ENCODE results near the gene RAB12.
"Not testable (repeated sequence)": the region's sequence is repeated elsewhere in the genome, so short reads cannot be mapped to it uniquely, and the experiment has no call there.

The RAB12 gene, protein sequence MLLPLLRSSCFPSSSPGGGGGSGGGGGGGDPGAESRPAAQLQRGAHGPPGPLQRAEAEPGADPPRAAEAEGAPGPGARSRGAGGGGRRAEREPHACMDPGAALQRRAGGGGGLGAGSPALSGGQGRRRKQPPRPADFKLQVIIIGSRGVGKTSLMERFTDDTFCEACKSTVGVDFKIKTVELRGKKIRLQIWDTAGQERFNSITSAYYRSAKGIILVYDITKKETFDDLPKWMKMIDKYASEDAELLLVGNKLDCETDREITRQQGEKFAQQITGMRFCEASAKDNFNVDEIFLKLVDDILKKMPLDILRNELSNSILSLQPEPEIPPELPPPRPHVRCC

DNA sequence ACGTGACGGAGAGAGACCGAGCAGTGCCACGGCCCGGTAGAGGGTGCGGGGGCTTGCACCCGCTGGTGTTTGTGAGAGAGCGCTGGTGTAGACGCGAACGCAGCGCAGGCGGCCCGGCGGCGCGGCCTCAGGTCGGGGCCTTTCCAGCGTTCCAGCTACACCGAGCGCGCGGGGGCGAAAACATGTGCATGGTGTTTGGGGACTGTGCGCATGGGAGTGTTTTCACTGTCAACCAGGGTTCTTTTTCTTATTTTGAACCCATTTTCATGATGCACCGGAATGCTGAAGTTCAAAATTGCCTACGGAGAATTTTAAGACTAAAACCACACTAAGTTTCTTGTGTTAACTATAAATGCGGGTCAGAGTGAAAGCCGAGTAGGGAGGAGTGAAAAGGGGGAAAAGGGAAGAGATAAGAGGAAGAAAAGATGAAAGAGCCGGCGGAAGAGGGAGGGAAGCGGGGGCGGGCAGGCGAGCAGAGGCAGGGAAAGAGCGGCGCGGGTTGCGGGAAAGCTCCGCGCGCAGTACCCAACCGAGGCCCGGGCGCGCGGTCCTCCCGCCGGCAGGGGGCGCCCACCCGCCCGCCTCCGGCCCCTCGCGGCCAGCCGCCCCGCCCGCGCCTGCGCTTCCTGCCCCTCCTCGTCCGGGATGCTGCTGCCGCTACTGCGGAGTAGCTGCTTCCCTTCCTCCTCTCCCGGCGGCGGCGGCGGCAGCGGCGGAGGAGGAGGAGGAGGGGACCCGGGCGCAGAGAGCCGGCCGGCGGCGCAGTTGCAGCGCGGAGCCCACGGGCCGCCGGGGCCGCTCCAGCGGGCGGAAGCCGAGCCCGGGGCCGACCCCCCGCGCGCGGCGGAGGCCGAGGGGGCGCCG lies at the start of gene RAB12:
Gene RAB12 (plus strand): TSS at position 643 of the 864 bp plus-strand sequence. CDS start 3 bp downstream, at position 646.
- DNase-seq: peak; percentile 88

GRCh38 chr18:8559612-8560186 lies 49.5 kb upstream of the RAB12 start:
- no peak for DNase-seq

DNA sequence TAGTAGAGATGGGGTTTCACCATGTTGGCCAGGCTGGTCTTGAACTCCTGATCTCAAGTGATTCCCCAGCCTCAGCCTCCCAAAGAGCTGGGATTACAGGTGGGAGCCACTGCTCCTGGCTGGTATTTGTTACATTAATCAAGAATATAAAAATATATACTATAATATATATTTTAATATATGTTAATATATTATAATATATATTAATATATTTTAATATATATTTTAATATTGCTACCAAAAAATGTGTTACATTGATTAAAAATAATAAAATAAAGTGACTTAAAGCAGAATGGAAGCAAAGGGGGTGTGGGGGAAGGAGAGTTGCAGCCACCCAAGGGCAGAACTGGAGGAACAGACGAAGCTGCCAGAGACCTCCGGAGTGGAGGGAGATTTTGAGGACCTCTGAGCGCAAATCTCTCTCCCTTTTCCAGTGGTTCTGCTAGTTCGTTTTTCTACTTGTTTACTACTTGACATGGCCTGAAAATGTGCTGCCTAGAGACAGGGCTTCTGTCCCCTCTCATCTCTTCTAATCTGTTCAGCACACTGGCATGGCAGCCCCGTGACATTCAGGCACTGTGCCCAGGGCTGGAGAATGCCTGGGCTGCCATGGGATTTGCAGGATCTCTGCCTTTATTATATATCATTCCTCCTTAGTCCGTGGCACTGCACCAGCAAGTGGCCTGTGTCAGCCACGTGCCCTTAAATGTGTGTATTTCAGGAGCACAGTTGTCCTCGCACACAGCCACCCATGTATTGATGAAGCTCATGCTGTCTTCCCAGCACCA lies 47.9 kb upstream of the RAB12 start:
- DNase-seq: no peak

- no peak for DNase-seq
These were observed 47.2 kb upstream of the RAB12 start for GRCh38 chr18:8562070-8562469.

DNA sequence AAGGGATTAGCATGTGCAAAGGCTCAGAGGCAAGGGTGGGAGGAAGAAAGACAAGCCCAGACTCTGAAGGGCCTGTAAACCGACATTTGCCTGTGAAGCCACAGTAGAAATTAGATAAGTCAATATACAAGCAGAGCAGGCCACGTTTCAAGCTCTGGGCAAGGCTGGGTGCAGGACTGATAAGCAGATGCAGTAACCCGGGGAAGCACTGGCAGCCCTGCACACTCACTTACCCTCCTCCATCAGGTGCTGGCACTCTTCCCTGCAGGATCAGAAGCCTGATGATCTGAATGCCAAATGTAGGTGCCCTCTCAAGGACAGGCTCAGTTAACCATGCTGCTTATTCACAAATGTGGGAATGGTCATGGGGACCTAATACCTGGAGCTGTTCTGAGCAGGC lies 46.3 kb upstream of the RAB12 start:
- no peak for DNase-seq

- DNase-seq: no peak
These were observed 37.8 kb upstream of the RAB12 start for GRCh38 chr18:8571399-8571798.

DNA sequence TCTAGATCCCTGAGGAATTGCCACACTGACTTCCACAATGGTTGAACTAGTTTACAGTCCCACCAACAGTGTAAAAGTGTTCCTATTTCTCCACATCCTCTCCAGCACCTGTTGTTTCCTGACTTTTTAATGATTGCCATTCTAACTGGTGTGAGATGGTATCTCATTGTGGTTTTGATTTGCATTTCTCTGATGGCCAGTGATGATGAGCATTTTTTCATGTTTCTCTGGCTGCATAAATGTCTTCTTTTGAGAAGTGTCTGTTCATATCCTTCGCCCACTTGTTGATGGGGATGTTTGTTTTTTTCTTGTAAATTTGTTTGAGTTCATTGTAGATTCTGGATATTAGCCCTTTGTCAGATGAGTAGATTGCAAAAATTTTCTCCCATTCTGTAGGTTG lies 35.5 kb upstream of the RAB12 start:
- not testable (repeated sequence) for DNase-seq

GRCh38 chr18:8584798-8585197 lies 24.4 kb upstream of the RAB12 start:
- no peak for DNase-seq

GRCh38 chr18:8586941-8587340 lies 22.3 kb upstream of the RAB12 start:
- no peak for DNase-seq

- DNase-seq: no peak
These were observed 13.8 kb upstream of the RAB12 start for GRCh38 chr18:8595445-8595844.

DNA sequence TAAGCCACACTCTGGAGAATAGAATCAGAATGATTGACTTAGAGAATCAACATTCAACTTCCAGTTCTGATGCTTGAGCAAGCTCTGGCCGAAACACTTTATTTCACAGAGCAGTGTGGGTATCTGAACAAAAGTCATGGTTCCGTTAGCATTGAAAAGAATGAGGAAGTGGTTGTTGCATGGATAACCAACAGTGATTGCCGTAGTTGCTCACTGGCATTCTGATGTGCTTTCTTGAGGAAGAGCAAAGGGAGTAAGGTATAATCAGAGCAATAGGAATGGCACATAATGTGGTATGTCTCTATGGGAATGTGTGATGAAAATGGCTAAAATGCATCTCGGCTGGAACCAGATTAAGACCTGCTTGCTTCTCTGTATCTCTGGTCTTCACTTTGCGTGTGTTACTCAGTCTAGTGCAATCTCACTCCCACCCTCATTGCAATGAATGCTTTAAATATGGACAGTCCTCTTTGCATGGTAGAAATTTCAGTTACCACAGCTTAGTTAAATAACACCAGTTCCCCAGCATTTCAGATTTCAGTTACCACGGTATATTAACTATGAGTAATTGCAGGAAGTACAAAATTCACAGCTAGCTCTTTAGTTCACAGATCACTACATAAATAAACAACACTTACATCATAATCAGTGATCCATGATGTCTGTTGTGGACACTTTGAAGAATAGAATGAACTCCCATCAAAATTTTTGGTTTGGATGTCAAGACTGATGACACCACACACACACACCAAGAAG lies 7.8 kb upstream of the RAB12 start:
- DNase-seq: no peak

- no peak for DNase-seq
These were observed 7.2 kb upstream of the RAB12 start for GRCh38 chr18:8602040-8602439.

- DNase-seq: no peak
These were observed 6.7 kb upstream of the RAB12 start for GRCh38 chr18:8602557-8602956.

GRCh38 chr18:8603663-8604520 lies 5.3 kb upstream of the RAB12 start:
- no peak for DNase-seq

DNA sequence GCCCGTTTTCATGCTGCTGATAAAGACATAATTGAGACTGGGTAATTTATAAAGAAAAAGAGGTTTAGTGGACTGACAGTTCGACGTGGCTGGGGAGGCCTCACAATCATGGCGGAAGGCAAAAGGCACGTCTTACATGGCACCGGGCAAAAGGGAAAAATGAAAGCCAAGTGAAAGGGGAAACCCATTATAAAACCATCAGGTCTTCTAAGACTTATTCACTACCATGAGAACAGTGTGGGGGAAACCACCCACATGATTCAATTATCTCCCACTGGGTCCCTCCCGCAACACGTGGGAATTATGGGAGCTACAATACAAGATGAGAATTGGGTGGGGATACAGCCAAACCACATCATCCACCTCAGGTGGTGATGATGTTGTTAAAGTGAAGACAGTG lies 3.3 kb upstream of the RAB12 start:
- no peak for DNase-seq

DNA sequence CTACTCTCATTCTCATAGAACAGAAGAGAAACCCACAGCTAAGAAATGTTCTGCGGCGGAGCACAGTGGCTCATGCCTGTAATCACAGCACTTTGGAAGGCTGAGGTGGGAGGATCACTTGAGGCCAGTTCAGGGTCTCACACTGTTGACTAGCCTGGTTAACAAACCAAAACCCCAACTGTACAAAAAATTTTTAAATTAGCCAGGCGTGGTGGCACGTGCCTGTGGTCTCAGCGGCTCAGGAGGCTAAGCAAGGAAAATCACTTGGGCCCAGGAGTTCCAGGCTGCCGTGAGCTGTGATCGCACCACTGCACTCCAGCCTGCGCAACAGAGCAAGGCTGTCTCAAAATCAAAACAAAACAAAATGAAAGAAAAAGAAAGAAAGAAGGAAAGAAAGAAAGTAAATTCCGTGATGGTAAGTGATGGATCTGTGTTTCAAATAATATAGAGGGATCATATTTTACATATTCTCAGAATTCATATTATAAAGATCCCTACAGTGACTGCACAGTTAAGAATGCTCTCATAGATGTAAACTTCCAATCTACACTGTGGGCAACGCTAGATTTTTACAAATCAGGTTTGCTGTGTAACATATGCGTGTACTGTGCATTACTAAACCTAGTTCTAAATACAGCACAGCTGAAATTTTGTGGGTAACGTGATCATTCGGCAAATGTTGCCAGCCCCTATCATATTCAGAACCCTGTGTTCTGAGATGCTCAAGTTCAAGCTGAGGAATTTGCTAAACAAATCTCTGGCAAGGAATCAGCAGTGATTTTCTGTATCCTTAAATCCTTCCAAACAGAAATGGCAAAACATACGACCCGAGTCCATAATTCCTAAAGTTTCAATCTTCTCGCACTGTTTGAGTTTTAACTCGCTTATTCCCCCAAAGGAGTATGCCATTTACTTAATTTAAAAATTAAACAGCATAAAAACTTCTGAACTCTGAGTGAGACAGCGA lies 1.2 kb upstream of the RAB12 start:
- DNase-seq: no peak

- DNase-seq: peak; percentile 53
These were observed 622 bp downstream of the RAB12 start for GRCh38 chr18:8609659-8610458.

GRCh38 chr18:8610459-8610851 lies 1.2 kb downstream of the RAB12 start:
- DNase-seq: peak; percentile 35

Measured in activated CD4-positive, CD25-positive, alpha-beta regulatory T cell treated with anti-CD3 and anti-CD28 coated beads, Interleukin-2, amount 50 U/mL, for 72 hours (primary cell).